ENCODE results near the gene UBXN7. TPM values are rescaled to one million over a fixed set of nuclear protein-coding genes. Genes with fewer than 3 reads are reported as not detected.

UBXN7 gene
- total and polyA plus RNA-seq, 9 of the 15 experiments (the other 6 are each of a cell fraction or from before 2014, with no cell fraction given), result 3.5 to 44.6 (median 13.4) TPM

- TF ChIP-seq TRIM25 (IDR thresholded peaks at IDR 0.05; ENCODE audit: borderline replicate concordance) (no peak), ZBTB5 (IDR thresholded peaks at IDR 0.05) (no peak), MAX (CRISPR knock-in tag; IDR thresholded peaks at IDR 0.05) (peak; percentile 66), ZNF717 (CRISPR knock-in tag; IDR thresholded peaks at IDR 0.05) (no peak), GTF2F1 (IDR thresholded peaks at IDR 0.05; ENCODE audit: low read depth, low read length) (peak; percentile 68; the same call in 1 of the 2 replicates), PYGO2 (tag; IDR thresholded peaks at IDR 0.05) (no peak), MTA2 (IDR thresholded peaks at IDR 0.05; ENCODE audit: low read depth) (0 out of 2 replicates have a peak, but pooled peaks have one; percentile 10), GTF3C2 (IDR thresholded peaks at IDR 0.05; ENCODE audit: borderline replicate concordance, extremely low read depth, insufficient read length) (no peak), UBTF (IDR thresholded peaks at IDR 0.05; ENCODE audit: borderline replicate concordance in 1 of 2, low read depth in 2 of 2, low read length in 2 of 2) (no peak), MAFK (IDR thresholded peaks at IDR 0.05; ENCODE audit: low read length) (0 out of 2 replicates have a peak, but pooled peaks have one; percentile 4), HMGN3 (IDR thresholded peaks at IDR 0.05; ENCODE audit: borderline replicate concordance, extremely low read depth, insufficient read length, low read depth, low read length) (peak; percentile 86), NUFIP1 (IDR thresholded peaks at IDR 0.05; ENCODE audit: partially characterized antibody) (no peak), CSDE1 (IDR thresholded peaks at IDR 0.05) (no peak), KDM4B (IDR thresholded peaks at IDR 0.05; ENCODE audit: borderline replicate concordance in 2 of 2, low read depth in 1 of 2) (peak in 1 of 2 experiments; percentile 35; a peak in 1 of 4 replicates), FOXP1 (CRISPR knock-in tag; IDR thresholded peaks at IDR 0.05) (0 out of 2 replicates have a peak, but pooled peaks have one; percentile 21), BRD4 (IDR thresholded peaks at IDR 0.05) (no peak), ZNF41 (CRISPR knock-in tag; conservative IDR thresholded peaks at IDR 0.05) (no peak), BCL6 (CRISPR knock-in tag; IDR thresholded peaks at IDR 0.05) (no peak), ZFP1 (CRISPR knock-in tag; IDR thresholded peaks at IDR 0.05) (no peak)
Measured at GRCh38 chr3:196432137-196432879, at the start of gene UBXN7 (continued).

All from K562 (cell line).